Measurements from ENCODE around the gene BPIFB3. TPM values are rescaled to one million over a fixed set of nuclear protein-coding genes. Genes with fewer than 3 reads are reported as not detected.
"Not testable (repeated sequence)": the region's sequence is repeated elsewhere in the genome, so short reads cannot be mapped to it uniquely, and the experiment has no call there.

Gene BPIFB3
- total RNA-seq, 5 donors from 2014 or later (not counting 1 experiment from before 2014, with no cell fraction given) = not detected

GRCh38 chr20:33122297-33122696 is 68.6 kb downstream of the BPIFB3 start:
- DNase-seq; CTCF ChIA-PET; H3K4me3 Mint-ChIP-seq; H3K9me3 Mint-ChIP-seq; ATAC-seq (replicated peaks in 1 of 4); H3K9me3 ChIP-seq; H3K36me3 Mint-ChIP-seq; H3K36me3 ChIP-seq (ENCODE audit: control insufficient read depth in 2 of 2, extremely low read depth in 1 of 2, insufficient read depth in 1 of 2, low read length in 1 of 2); H3K27ac Mint-ChIP-seq; H3K4me1 ChIP-seq (ENCODE audit: control insufficient read depth in 1 of 2, extremely low read depth in 1 of 2, insufficient read depth in 2 of 2, low read length in 2 of 2); H3K4me3 ChIP-seq (ENCODE audit: control insufficient read depth in 1 of 2, extremely low read depth in 1 of 2, low read length in 1 of 2); POLR2A ChIA-PET; H3K4me1 Mint-ChIP-seq; H3K27ac ChIP-seq (ENCODE audit: low read length): not testable (repeated sequence)
- WGBS (ENCODE audit: insufficient coverage) = 60% methylated on average over 1 of the region's 1 CpG
- H3K27me3 ChIP-seq (replicated peaks in 1 of 2; ENCODE audit: control insufficient read depth in 2 of 2, extremely low read depth in 1 of 2, insufficient read depth in 2 of 2, low read length in 1 of 2) = peaks cover 0 to 21% of the 10 kb centered on the region in 2 experiments
- peaks cover 10 to 27% of the 10 kb centered on the region in 2 donors for H3K27me3 Mint-ChIP-seq

Other genes with a start within 250 kb of the BPIFB3 start
- 100 to 1,000 TPM in 1 of 5 donors, 10 to 100 TPM in 4; 67.9 to 104 (median 77.8) TPM for gene MAPRE1, start 233.9 kb upstream of the BPIFB3 start, total RNA-seq
- gene EFCAB8, start 195.0 kb upstream of the BPIFB3 start, total RNA-seq = 1 to 10 TPM in 4 of 5 donors, under 1 TPM in 1; 0.80 to 1.5 (median 1.2) TPM
- gene SUN5, start 49.5 kb upstream of the BPIFB3 start, total RNA-seq = not detected
- gene BPIFB2, start 46.2 kb upstream of the BPIFB3 start, total RNA-seq = under 1 TPM in 3 of 5 donors, not detected in 2; 0.16 to 0.29 (median 0.22) TPM
- not detected for gene BPIFB6, start 22.3 kb upstream of the BPIFB3 start, total RNA-seq
- not detected for gene BPIFB4, start 25.7 kb downstream of the BPIFB3 start, total RNA-seq
- gene BPIFA2, start 114.3 kb downstream of the BPIFB3 start, total RNA-seq = not detected
- not detected for gene BPIFA3, start 163.4 kb downstream of the BPIFB3 start, total RNA-seq
- not detected for gene BPIFA1, start 182.1 kb downstream of the BPIFB3 start, total RNA-seq
- gene BPIFB1, start 229.3 kb downstream of the BPIFB3 start, total RNA-seq = under 1 TPM in 2 of 5 donors, not detected in 3; 0.16 to 0.76 TPM

Measured in T-cell (primary cell).